ENCODE measurements around the gene NBEAL1.
"Not testable (repeated sequence)": the region's sequence is repeated elsewhere in the genome, so short reads cannot be mapped to it uniquely, and the experiment has no call there.

The NBEAL1 gene

GRCh38 chr2:203122317-203122986 lies 107.8 kb downstream of the NBEAL1 start:
- DNase-seq, result no peak

- DNase-seq, result peak; percentile 60
Observed at GRCh38 chr2:203126996-203127395, 112.3 kb downstream of the NBEAL1 start.

DNA sequence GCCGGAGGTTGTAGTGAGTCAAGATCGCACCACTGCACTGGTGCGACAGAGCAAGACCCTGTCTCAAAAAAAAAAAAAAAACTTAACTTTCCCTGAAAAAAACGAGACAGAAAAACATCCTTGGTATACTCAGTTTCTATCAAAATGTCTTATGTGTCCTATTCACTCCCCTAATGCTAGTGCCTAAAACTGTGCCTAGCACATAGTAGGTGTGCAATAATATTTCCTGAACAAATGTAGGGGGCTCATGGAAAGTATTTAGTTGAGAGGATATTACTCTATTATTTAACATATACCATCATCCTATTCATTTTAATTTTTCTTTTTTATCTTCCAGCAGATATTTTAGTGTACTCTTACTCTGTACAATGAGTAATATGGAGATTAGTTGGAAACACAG lies 120.4 kb downstream of the NBEAL1 start:
- no peak for DNase-seq

DNA sequence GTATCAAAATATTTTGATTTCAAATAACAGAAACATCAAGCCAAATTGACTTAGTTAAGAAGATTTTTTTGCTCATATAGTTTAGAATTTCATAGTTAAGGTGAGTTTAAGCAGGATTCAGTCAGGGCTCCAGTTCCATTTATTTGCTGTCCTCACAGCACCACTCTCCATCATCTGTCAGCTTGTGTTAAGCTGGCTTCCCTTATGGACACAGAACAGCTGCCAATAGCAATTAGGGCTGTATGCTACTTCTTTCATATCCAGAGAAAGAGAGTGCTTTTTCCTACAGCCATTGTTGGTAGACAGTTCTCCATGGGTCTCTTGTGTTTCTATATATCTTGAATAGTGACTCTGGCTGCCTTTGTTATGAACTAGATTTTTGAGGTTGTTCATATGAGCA lies 128.7 kb downstream of the NBEAL1 start:
- no peak for DNase-seq

DNA sequence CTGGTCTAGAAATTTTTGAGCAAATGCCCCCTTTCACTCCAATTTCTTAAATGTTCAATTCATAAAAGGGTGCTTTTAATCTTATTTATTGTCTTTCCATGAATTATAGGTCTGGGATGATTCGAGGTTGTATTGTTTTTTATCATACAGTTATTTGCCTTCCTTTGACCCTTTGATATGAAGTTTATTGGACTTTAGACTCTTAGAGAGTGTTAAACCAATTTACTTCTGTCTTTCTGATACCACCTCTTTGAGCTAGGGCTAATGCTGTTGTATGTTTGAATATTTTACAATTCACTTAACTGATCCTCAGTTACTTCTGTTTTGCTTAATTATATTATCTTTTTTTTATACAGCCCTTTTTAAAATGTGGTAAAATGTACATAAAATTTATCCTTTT lies 134.5 kb downstream of the NBEAL1 start:
- no peak for DNase-seq

DNA sequence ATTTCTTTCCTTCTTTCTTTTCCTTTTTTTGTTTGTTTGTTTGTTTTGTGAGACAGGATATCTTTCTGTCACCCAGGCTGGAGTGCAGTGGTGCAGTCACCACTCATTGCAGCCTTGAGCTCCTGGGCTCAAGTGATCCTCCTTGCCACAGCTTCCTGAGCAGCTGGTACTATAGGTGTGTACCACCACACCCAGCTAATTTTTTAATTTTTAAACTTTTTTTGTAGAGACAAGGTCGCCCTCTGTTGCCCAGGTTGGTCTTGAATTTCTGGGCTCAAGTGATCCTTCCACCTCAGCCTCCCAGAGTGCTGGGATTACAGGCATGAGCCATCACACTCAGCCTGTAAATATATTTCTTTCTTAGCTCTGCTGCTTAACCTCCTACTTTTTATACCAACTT lies 140.7 kb downstream of the NBEAL1 start:
- no peak for DNase-seq

DNA sequence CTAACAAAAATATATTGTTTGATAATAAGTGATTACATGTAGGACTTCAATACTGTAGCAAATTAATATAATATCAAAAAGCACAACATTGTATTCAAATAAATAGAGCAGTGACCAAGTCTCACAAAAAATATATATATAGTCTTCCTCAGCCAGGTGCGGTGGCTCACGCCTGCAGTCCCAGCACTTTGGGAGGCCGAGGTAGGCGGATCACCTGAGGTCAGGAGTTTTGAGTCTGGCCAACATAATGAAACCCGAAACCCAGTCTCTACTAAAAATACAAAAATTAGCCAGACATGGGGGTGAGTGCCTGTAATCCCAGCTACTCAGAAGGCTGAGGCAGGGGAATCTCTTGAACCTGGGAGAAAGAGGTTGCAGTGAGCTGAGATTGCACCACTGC lies 148.0 kb downstream of the NBEAL1 start:
- DNase-seq, result not testable (repeated sequence)

- DNase-seq, result peak; percentile 7
Observed at GRCh38 chr2:203164311-203164935, 149.7 kb downstream of the NBEAL1 start.

DNA sequence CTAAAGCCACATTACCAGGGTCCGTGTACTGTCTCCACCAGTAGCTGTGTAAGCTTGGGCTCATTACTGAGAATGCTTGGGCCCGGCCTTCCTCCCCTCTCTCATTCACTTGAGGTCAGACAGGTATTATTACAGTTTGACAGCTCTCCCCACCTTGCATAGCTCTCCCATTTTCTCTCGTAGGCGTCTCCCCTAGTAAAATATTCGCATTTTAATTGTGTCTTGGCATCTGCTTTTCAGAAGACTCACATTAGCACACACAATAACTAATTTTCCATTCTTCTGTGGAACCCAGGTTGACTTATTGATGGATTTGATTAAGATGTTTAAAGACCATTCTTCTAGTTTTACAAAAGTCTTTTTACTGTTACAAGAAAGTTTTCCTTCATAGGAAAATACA lies 153.1 kb downstream of the NBEAL1 start:
- no peak for DNase-seq

DNA sequence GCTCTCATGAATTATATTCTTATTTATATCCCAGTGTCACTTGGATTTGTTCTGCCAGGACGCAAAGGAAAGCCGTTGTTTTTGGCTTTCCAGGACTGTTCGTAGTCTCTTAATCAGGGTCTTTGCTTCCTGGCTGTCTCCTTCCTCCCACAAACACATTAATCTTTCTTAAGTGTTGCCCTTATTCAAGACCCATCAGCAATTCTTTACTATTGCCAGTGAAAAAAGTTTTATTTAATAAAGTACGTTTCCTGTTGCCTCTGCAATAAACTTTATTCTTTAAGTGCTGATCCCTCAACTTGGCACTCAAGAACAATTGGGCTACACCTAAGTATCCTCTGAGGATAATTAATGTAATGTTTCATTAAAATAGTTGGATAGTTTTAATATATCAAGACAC lies 155.8 kb downstream of the NBEAL1 start:
- no peak for DNase-seq

DNA sequence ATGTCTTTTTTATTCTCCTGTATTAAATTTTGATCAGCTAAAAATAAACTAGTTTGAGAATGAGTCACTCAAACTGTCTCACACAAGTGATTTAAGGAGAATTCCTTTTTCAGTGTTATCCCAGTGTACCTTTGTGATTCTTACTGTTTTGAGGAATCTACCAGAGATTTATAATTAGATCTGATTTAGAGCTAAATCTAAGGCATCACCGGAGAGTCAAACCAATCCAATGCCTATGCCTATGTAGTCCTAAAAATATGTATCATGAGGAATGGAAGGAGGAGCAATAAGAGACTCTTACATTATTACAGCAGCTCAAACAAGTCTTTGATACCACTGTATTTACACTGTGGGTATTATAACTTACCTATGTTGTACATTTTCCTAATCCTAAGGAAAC lies 160.7 kb downstream of the NBEAL1 start:
- no peak for DNase-seq

DNA sequence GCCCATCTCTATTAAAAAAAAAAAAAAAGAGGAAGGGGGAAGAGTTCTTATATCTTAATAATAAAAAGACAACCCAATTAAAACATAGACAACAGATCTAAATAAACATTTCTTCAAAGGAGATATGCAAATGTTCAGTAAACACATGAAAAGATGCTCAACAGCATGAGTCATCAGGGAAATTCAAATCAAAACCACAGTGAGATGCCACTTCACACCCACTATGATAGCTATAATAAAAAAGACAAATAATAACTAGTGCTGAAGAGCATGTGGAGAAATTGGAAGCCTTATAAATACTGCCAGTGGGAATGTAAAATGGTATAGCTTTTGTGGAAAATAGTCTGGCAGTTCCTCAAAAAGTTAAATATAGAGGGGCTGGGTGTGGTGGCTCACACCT lies 162.7 kb downstream of the NBEAL1 start:
- DNase-seq, result peak; percentile 21

GRCh38 chr2:203185864-203186263 lies 171.2 kb downstream of the NBEAL1 start:
- DNase-seq, result no peak

DNA sequence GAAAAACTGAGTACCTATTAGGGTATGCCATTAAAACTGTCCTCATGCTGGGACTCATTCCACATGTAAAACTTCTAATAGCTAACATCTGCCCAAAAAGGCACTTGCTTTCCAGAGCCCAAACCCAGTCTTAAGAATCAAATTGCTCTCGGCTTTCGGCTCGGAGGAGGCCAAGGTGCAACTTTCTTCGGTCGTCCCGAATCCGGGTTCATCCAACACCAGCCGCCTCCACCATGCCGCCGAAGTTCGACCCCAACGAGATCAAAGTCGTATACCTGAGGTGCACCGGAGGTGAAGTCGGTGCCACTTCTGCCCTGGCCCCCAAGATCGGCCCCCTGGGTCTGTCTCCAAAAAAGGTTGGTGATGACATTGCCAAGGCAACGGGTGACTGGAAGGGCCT lies 175.9 kb downstream of the NBEAL1 start:
- DNase-seq, result not testable (repeated sequence)

DNA sequence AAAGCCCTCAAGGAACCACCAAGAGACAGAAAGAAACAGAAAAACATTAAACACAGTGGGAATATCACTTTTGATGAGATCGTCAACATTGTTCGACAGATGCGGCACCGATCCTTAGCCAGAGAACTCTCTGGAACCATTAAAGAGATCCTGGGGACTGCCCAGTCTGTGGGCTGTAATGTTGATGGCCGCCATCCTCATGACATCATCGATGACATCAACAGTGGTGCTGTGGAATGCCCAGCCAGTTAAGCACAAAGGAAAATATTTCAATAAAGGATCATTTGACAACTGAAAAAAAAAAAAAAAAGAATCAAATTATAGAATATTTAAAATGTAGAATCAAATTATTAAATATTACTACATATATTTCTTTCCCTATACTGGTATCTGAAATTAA lies 176.4 kb downstream of the NBEAL1 start:
- DNase-seq, result not testable (repeated sequence)

GRCh38 chr2:203191961-203192360 lies 177.3 kb downstream of the NBEAL1 start:
- DNase-seq, result no peak

- DNase-seq, result peak; percentile 11
Observed at GRCh38 chr2:203195331-203196036, 180.8 kb downstream of the NBEAL1 start.

- DNase-seq, result no peak
Observed at GRCh38 chr2:203200866-203201265, 186.2 kb downstream of the NBEAL1 start.

GRCh38 chr2:203201426-203201825 lies 186.8 kb downstream of the NBEAL1 start:
- no peak for DNase-seq

GRCh38 chr2:203209538-203209937 lies 194.9 kb downstream of the NBEAL1 start:
- DNase-seq, result peak; percentile 9

- DNase-seq, result no peak
Observed at GRCh38 chr2:203225423-203226039, 210.9 kb downstream of the NBEAL1 start.

GRCh38 chr2:203229674-203230073 lies 215.0 kb downstream of the NBEAL1 start:
- not testable (repeated sequence) for DNase-seq

- no peak for DNase-seq
Observed at GRCh38 chr2:203237346-203238238, 222.9 kb downstream of the NBEAL1 start.

Measured in fibroblast of skin of right quadriceps (primary cell).